ENCODE data around the gene CARTPT.

Gene CARTPT

DNA sequence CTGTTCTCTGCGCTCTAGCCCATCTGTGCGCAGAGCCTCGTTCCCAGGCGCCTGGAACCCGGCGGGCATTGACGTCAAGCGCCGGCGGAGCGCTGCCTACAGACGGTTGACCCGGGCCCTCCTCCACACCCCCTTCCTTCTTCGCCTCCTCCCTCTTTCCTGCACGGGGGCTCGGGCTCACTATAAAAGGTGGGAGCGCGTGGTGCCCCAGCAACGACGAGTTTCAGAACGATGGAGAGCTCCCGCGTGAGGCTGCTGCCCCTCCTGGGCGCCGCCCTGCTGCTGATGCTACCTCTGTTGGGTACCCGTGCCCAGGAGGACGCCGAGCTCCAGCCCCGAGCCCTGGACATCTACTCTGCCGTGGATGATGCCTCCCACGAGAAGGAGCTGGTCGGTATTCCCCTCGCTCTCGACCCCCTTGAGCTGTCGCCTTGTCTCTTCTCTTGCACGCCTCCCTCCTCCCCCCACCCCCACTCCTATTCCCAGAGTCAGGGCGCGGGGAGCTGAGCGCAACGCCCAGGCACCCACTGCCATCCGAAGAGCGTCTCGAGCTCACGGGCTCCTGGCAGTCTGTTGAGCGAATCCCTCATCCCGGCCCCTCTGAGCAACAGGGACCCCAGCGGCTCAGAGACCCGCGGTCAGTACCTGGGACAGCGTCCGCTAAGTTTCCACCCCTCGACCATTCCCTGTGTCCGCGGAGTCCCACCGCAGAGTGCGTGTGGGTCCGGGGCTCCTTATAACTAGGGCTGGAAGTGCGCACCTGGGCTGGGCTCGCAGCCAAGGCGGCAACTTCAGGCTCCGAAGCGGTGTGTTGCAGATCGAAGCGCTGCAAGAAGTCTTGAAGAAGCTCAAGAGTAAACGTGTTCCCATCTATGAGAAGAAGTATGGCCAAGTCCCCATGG, at the start of gene CARTPT:
CARTPT (plus strand) TSS at position 213 of the 902 bp plus-strand sequence; CDS start at position 232, 19 bp downstream.
- in situ Hi-C loops (cut with MboI; ENCODE audit: low pct_unique_long_range_greater_than_20kb, low sequenced_read_pairs, unreplicated experiment), result no loop called here
- TF ChIP-seq, protein P1, sequence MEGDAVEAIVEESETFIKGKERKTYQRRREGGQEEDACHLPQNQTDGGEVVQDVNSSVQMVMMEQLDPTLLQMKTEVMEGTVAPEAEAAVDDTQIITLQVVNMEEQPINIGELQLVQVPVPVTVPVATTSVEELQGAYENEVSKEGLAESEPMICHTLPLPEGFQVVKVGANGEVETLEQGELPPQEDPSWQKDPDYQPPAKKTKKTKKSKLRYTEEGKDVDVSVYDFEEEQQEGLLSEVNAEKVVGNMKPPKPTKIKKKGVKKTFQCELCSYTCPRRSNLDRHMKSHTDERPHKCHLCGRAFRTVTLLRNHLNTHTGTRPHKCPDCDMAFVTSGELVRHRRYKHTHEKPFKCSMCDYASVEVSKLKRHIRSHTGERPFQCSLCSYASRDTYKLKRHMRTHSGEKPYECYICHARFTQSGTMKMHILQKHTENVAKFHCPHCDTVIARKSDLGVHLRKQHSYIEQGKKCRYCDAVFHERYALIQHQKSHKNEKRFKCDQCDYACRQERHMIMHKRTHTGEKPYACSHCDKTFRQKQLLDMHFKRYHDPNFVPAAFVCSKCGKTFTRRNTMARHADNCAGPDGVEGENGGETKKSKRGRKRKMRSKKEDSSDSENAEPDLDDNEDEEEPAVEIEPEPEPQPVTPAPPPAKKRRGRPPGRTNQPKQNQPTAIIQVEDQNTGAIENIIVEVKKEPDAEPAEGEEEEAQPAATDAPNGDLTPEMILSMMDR (IDR thresholded peaks at IDR 0.05; ENCODE audit: extremely low read depth, insufficient read depth, missing control alignments), result no peak
- DNase-seq (ENCODE audit: low spot score), result no peak

DNA sequence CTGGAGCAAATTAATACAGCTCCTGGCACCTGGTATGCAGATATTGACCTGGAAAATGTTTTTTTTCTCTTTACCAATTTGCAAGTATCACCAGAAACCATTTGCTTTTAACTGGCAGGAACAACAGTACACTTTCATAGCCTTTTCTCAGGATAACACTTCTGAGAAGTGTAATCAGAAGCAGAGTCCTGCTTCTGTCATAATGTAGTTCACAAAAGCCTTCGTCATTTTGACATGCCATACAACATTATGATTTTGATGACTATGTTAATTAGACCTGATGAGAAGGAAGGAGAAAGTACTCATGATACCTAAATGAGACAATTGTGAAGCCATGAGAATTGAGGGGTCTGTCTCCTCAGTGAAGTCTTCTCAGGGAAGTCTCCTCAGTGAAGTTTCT, 41.1 kb upstream of the CARTPT start:
- TF ChIP-seq, protein P1 (IDR thresholded peaks at IDR 0.05; ENCODE audit: extremely low read depth, insufficient read depth, missing control alignments), result no peak
- in situ Hi-C loops (cut with MboI; ENCODE audit: low pct_unique_long_range_greater_than_20kb, low sequenced_read_pairs, unreplicated experiment), result no loop called here
- DNase-seq (ENCODE audit: low spot score), result no peak

DNA sequence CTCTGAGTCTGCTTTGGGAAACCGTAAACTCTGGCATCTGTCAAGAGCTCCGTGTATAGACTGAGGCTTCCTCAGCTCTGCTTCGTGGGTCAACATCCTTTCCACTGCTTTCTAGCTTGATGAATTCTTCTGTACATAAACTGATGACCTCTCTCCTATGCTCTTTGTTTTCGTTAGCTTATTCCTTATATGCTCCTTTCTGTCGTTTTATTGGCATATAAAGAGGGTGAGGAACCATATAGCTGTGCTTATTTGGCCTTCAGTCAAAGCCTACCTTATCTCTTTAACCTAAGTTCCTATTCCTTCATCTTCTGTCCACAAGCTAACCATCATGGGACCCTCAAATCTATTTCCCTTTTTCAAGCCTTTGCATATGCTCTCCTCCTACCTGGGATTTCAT, 39.4 kb upstream of the CARTPT start:
- TF ChIP-seq, protein P1 (IDR thresholded peaks at IDR 0.05; ENCODE audit: extremely low read depth, insufficient read depth, missing control alignments), result no peak
- in situ Hi-C loops (cut with MboI; ENCODE audit: low pct_unique_long_range_greater_than_20kb, low sequenced_read_pairs, unreplicated experiment), result no loop called here
- DNase-seq (ENCODE audit: low spot score), result no peak

DNA sequence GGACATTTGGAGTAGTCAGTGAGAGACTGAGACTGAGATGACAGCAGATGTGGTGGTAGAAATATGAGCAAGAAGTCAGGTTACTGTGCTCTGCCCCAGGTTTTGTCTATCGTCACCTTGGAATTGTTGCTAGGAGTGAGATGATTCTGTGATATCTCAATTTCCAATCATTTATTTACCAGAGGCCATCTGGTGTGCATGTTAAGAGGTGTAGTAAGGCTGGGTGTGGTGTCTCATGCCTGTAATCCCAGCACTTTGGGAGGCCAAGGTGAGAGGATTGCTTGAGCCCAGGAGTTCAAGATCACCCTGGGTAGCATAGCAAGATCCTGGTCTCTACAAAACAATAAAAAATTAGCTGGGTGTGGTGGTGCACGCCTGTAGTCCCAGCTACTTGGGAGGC, 38.6 kb upstream of the CARTPT start:
- TF ChIP-seq, protein P1 (IDR thresholded peaks at IDR 0.05; ENCODE audit: extremely low read depth, insufficient read depth, missing control alignments), result no peak
- DNase-seq (ENCODE audit: low spot score), result no peak
- in situ Hi-C loops (cut with MboI; ENCODE audit: low pct_unique_long_range_greater_than_20kb, low sequenced_read_pairs, unreplicated experiment), result no loop called here

DNA sequence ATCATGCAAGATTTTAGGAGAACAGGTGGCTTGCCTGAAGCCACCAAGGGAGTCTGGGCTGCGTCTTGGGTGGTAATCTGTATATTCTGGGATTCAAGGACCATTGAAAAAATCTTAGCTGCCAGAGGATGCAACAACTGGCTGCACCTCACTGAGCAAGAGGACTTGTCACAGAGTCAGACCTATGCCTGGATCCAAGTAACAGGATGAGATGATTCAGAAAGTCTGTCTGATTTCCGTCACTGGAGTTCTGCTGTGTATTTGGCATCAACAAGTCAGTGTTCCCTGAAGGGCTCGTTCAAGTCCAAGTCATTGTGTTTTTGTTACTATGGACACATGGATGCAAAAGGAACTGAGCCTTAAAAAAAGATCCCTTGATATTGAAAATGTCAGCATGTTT, 37.8 kb upstream of the CARTPT start:
- in situ Hi-C loops (cut with MboI; ENCODE audit: low pct_unique_long_range_greater_than_20kb, low sequenced_read_pairs, unreplicated experiment), result no loop called here
- DNase-seq (ENCODE audit: low spot score), result no peak
- TF ChIP-seq, protein P1 (IDR thresholded peaks at IDR 0.05; ENCODE audit: extremely low read depth, insufficient read depth, missing control alignments), result no peak

DNA sequence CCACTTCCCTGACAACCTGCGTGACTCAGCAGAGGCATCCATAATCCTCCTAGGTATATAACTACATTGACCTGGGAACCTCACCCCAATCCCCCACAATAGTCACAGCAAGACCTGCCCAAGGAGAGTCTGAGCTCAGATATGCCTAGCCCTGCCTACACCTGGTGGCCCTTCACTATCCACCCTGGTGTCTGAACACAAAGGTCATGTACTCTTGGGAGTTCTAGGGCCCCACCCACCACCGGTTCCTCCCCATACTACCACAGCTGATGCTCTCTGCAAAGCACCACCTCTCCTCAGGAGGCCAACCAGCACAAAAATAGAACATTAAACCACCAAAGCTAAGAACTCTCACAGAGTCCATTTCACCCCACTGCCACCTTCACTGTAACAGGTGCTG, 34.8 kb upstream of the CARTPT start:
- no peak for DNase-seq (ENCODE audit: low spot score)
- in situ Hi-C loops (cut with MboI; ENCODE audit: low pct_unique_long_range_greater_than_20kb, low sequenced_read_pairs, unreplicated experiment), result no loop called here
- TF ChIP-seq, protein P1 (IDR thresholded peaks at IDR 0.05; ENCODE audit: extremely low read depth, insufficient read depth, missing control alignments), result no peak

Data from GM13977 (cell line).